Tibial nerve (tissue), 4 donors: ENCODE measurements around the gene PARD6G. TPM values are rescaled to one million over a fixed set of nuclear protein-coding genes. Genes with fewer than 3 reads are reported as not detected.

Experiments
- DNase-seq, 2 donors: peaks; one replicate each; pipeline ENCODE4 v3.0.0-alpha.2; 2019; ENCODE audit warnings: low spot score in 2 of 2
- H3K27ac ChIP-seq, 4 donors: fragments of 200-600 bp; sonication (generic) in 3 of 4; one replicate each; pipeline ENCODE4 v1.5.1; 2017 to 2019; ENCODE audit warnings: mild to moderate bottlenecking in 1 of 4
- H3K27me3 ChIP-seq, 2 donors: fragments of 200-600 bp; sonication (generic) in 1 of 2; one replicate each; pipeline versions ENCODE4 v1.5.1 to v1.6.0; 2017 to 2019
- H3K36me3 ChIP-seq, 3 donors: fragments of 200-600 bp; sonication (generic); one replicate each; pipeline ENCODE4 v1.5.1; 2018 to 2019
- H3K4me1 ChIP-seq, 4 donors: fragments of 200-600 bp; sonication (generic) in 3 of 4; one replicate each; pipeline ENCODE4 v1.5.1; 2017 to 2019
- H3K4me3 ChIP-seq, 4 donors: fragments of 200-600 bp; sonication (generic) in 3 of 4; one replicate each; pipeline ENCODE4 v1.5.1; 2017 to 2019; ENCODE audit warnings: mild to moderate bottlenecking in 1 of 4, moderate library complexity in 1 of 4
- H3K9me3 ChIP-seq, 4 donors: fragments of 200-600 bp; sonication (generic) in 3 of 4; one replicate each; pipeline ENCODE4 v1.5.1; 2017 to 2019
- CTCF ChIP-seq, 5 experiments: fragments of 200-600 bp in 3 of 5; fragments of 450-650 bp in 2 of 5; sonication (generic) in 3 of 5; IDR thresholded peaks; one replicate each; pipeline ENCODE4 v1.5.1; 2016 to 2019; ENCODE audit warnings: antibody characterized with exemption in 5 of 5, mild to moderate bottlenecking in 3 of 5, moderate library complexity in 2 of 5
- EP300 ChIP-seq, 2 donors: sonication (generic); formaldehyde crosslinking; IDR thresholded peaks; one replicate each; pipeline ENCODE4 v1.6.1; 2017; ENCODE audit warnings: antibody characterized with exemption in 2 of 2, mild to moderate bottlenecking in 1 of 2
- POLR2A ChIP-seq, 2 donors: fragments of 450-650 bp; IDR thresholded peaks; one replicate each; pipeline ENCODE4 v1.6.1; 2017; ENCODE audit warnings: antibody characterized with exemption in 2 of 2, mild to moderate bottlenecking in 2 of 2, moderate library complexity in 2 of 2
- WGBS, 2 donors: methylation state at CpG; one replicate each; pipeline ENCODE4 v1.1.5; 2018; 5-methylcytosine and 5-hydroxymethylcytosine counted together
- total RNA-seq, 4 donors: library from RNA; depleted of rRNA; stranded (reverse); fragments of >200 nt; gene quantifications; one replicate each; pipeline ENCODE4 v1.1.0, GENCODE V29; 2016

Gene PARD6G
- total RNA-seq, 4 donors from 2014 or later, result 10.2 to 10.7 (median 10.4) TPM

GRCh38 chr18:80232710-80233109 is 14.6 kb downstream of the PARD6G start:
- H3K27me3 ChIP-seq, result no peaks in the 10 kb centered on the region
- no peaks in the 10 kb centered on the region for H3K4me1 ChIP-seq
- TF ChIP-seq POLR2A (IDR thresholded peaks at IDR 0.05) (no peak), EP300 (IDR thresholded peaks at IDR 0.05) (no peak), CTCF (IDR thresholded peaks at IDR 0.05) (no peak)
- no peak overlapping the region for H3K27ac ChIP-seq
- WGBS, 2 donors, result 85 to 90% methylated on average over 4 of the region's 4 CpGs
- peaks cover 0 to 2% (median 0%) of the 10 kb centered on the region in 4 donors for H3K9me3 ChIP-seq
- no peaks in the 10 kb centered on the region for H3K36me3 ChIP-seq
- H3K4me3 ChIP-seq, result no peak overlapping the region
- no peak for DNase-seq

- Histone ChIP-seq H3K27ac (no peak overlapping the region), H3K4me1 (no peaks in the 10 kb centered on the region), H3K4me3 (no peak overlapping the region), H3K36me3 (no peaks in the 10 kb centered on the region), H3K9me3 (peaks cover 0 to 2% (median 0%) of the 10 kb centered on the region in 4 donors), H3K27me3 (no peaks in the 10 kb centered on the region)
- TF ChIP-seq CTCF (IDR thresholded peaks at IDR 0.05) (no peak), EP300 (IDR thresholded peaks at IDR 0.05) (no peak), POLR2A (IDR thresholded peaks at IDR 0.05) (no peak)
- no peak for DNase-seq
- WGBS, 2 donors, result 89 to 91% methylated on average over 4 to 5 of the region's 5 CpGs
Observed at GRCh38 chr18:80232030-80232429, 15.3 kb downstream of the PARD6G start.

GRCh38 chr18:80231616-80232015 is 15.7 kb downstream of the PARD6G start:
- 92 to 97% methylated on average over 7 of the region's 7 CpGs for WGBS, 2 donors

GRCh38 chr18:80231151-80231550 is 16.2 kb downstream of the PARD6G start:
- Histone ChIP-seq H3K9me3 (no peaks in the 10 kb centered on the region), H3K36me3 (no peaks in the 10 kb centered on the region), H3K4me3 (no peak overlapping the region), H3K27ac (no peak overlapping the region), H3K27me3 (no peaks in the 10 kb centered on the region), H3K4me1 (no peaks in the 10 kb centered on the region)
- no peak for DNase-seq
- no peak for TF ChIP-seq EP300 (IDR thresholded peaks at IDR 0.05)
- no peak for TF ChIP-seq CTCF (IDR thresholded peaks at IDR 0.05)
- no peak for TF ChIP-seq POLR2A (IDR thresholded peaks at IDR 0.05)
- WGBS, 2 donors, result 87 to 90% methylated on average over 8 of the region's 8 CpGs

More at GRCh38 chr18:80231616-80232015, 15.7 kb downstream of the PARD6G start:
- no peak overlapping the region for H3K27ac ChIP-seq
- H3K36me3 ChIP-seq, result no peaks in the 10 kb centered on the region
- TF ChIP-seq EP300 (IDR thresholded peaks at IDR 0.05) (no peak), POLR2A (IDR thresholded peaks at IDR 0.05) (no peak), CTCF (IDR thresholded peaks at IDR 0.05) (no peak)
- no peak overlapping the region for H3K4me3 ChIP-seq
- no peaks in the 10 kb centered on the region for H3K27me3 ChIP-seq
- DNase-seq, result no peak
- H3K4me1 ChIP-seq, result no peaks in the 10 kb centered on the region
- peaks cover 0 to 1% (median 0%) of the 10 kb centered on the region in 4 donors for H3K9me3 ChIP-seq

- Histone ChIP-seq H3K36me3 (no peaks in the 10 kb centered on the region), H3K27ac (no peak overlapping the region), H3K27me3 (no peaks in the 10 kb centered on the region), H3K9me3 (no peaks in the 10 kb centered on the region), H3K4me3 (no peak overlapping the region), H3K4me1 (peaks cover 0 to 4% (median 0%) of the 10 kb centered on the region in 4 donors)
- 89% methylated on average over 22 of the region's 22 CpGs for WGBS, 2 donors
- TF ChIP-seq EP300 (IDR thresholded peaks at IDR 0.05) (no peak), POLR2A (IDR thresholded peaks at IDR 0.05) (no peak), CTCF (IDR thresholded peaks at IDR 0.05) (no peak)
- DNase-seq, result no peak
Observed at GRCh38 chr18:80229766-80230745, 17.3 kb downstream of the PARD6G start.
